GM12878 (cell line): ENCODE results near the gene SLC2A4RG. TPM values are rescaled to one million over a fixed set of nuclear protein-coding genes. Genes with fewer than 3 reads are reported as not detected.

Experiments used
- ATAC-seq: fragments of 200-7000 bp; cut with Tn5 transposase; 3 replicates; pipeline ENCODE4 v1.9.1; 2020; ENCODE audit warnings: mild to moderate bottlenecking, moderate library complexity
- BruUV-seq: library from RNA; stranded (reverse); fragments of 400-500 nt; replicated peaks from 2 replicates; lab custom pipeline; 2021; lab: Mats Ljungman, UMichigan
- CTCF ChIA-PET: fragments of 300-600 bp; sonication (Branson Sonifier 250); formaldehyde crosslinking; extraction: SDS; loops from one replicate; lab custom pipeline; 2021; ENCODE audit warnings: inconsistent platforms; lab: Yijun Ruan, JAX
- POLR2A ChIA-PET: fragments of 350-600 bp; formaldehyde crosslinking; extraction: SDS; loops from one replicate; lab custom pipeline; 2021; ENCODE audit warnings: inconsistent platforms; lab: Charles Lee
- RAD21 ChIA-PET: fragments of 300-600 bp; sonication (Branson Sonifier 250); formaldehyde crosslinking; loops from one replicate; lab custom pipeline; 2023; ENCODE audit warnings: antibody characterized with exemption; ENCODE audit not compliant: unreplicated experiment; lab: Charles Lee
- SMC1A ChIA-PET: fragments of 300-600 bp; sonication (Branson Sonifier 250); formaldehyde crosslinking; loops from one replicate; lab custom pipeline; 2023; ENCODE audit not compliant: unreplicated experiment, uncharacterized antibody; lab: Charles Lee
- DNase-seq: peaks from one replicate; pipeline ENCODE4 v3.0.0-alpha.2; 2011; ENCODE audit warnings: low read depth, low spot score
- FAIRE-seq: peaks from 3 replicates; lab custom pipeline; 2011; peaks lifted over from hg19 to GRCh38; lab: Jason Lieb, UNC
- H2AFZ ChIP-seq: 2 replicates; pipeline ENCODE4 v1.6.0; 2011; ENCODE audit warnings: low read depth, low read length, control low read depth; ENCODE audit not compliant: control insufficient read depth
- H3K27ac ChIP-seq: 2 replicates; pipeline ENCODE4 v1.5.1; 2011; ENCODE audit warnings: control low read depth; ENCODE audit not compliant: control insufficient read depth, insufficient read depth
- H3K27me3 ChIP-seq, 2 experiments: replicated peaks in 1 of 2; 2 replicates each; pipeline versions ENCODE4 v1.6.0 to v1.6.1; 2011; ENCODE audit warnings: low read length in 1 of 2; ENCODE audit not compliant: control insufficient read depth in 2 of 2, insufficient read depth in 2 of 2
- H3K36me3 ChIP-seq, 2 experiments: 2 replicates each; pipeline ENCODE4 v1.5.1; 2011; ENCODE audit warnings: low read length in 1 of 2; ENCODE audit not compliant: control insufficient read depth in 2 of 2, insufficient read depth in 2 of 2
- H3K4me1 ChIP-seq: 2 replicates; pipeline ENCODE4 v1.6.1; 2011; ENCODE audit warnings: mild to moderate bottlenecking, low read length, moderate library complexity, mixed read lengths; ENCODE audit not compliant: control insufficient read depth, insufficient read depth
- H3K4me2 ChIP-seq: 2 replicates; pipeline ENCODE4 v1.6.0; 2011; ENCODE audit warnings: control low read depth; ENCODE audit not compliant: control insufficient read depth, insufficient read depth
- H3K4me3 ChIP-seq: fragments of 200-600 bp; sonication (generic); 2 replicates; pipeline ENCODE4 v1.5.1; 2016
- H3K79me2 ChIP-seq: 2 replicates; pipeline ENCODE4 v1.6.0; 2011; ENCODE audit warnings: low read length; ENCODE audit not compliant: control insufficient read depth, insufficient read depth
- H3K9ac ChIP-seq: 2 replicates; pipeline ENCODE4 v1.8.0; 2011; ENCODE audit warnings: low read length, control low read depth, mixed read lengths; ENCODE audit not compliant: control insufficient read depth, insufficient read depth
- H3K9me3 ChIP-seq: replicated peaks from 3 replicates; pipeline ENCODE4 v1.5.1; 2011; ENCODE audit warnings: mild to moderate bottlenecking, low read length; ENCODE audit not compliant: control insufficient read depth, insufficient read depth
- H4K20me1 ChIP-seq: 2 replicates; pipeline ENCODE4 v1.6.0; 2011; ENCODE audit not compliant: control insufficient read depth, insufficient read depth
- BHLHE40 ChIP-seq, 2 experiments: fragments of 450-650 bp in 1 of 2; IDR thresholded peaks; 2 replicates each; pipeline ENCODE4 v1.6.1; 2011 to 2017; ENCODE audit warnings: low read depth in 2 of 2, borderline replicate concordance in 1 of 2, improper control_type of control experiment in 1 of 2, low read length in 1 of 2, mild to moderate bottlenecking in 1 of 2
- EP300 ChIP-seq, 2 experiments: fragments of 150-350 bp in 1 of 2; IDR thresholded peaks; 2 replicates each; pipeline ENCODE4 v1.6.1; 2011 to 2012; ENCODE audit warnings: low read depth in 2 of 2, low read length in 2 of 2, borderline replicate concordance in 1 of 2, improper control_type of control experiment in 1 of 2, inconsistent platforms in 1 of 2; ENCODE audit not compliant: control insufficient read depth in 1 of 2
- HDAC6 ChIP-seq: fragments of 200-600 bp; sonication (generic); IDR thresholded peaks from one replicate; pipeline ENCODE4 v1.8.0; 2017; ENCODE audit warnings: antibody characterized with exemption; ENCODE audit not compliant: unreplicated experiment
- IKZF1 ChIP-seq: fragments of 450-650 bp; conservative IDR thresholded peaks from 2 replicates; pipeline ENCODE4 v1.6.1; 2017; ENCODE audit warnings: antibody characterized with exemption, mild to moderate bottlenecking
- MYC ChIP-seq: IDR thresholded peaks from 2 replicates; pipeline ENCODE4 v1.6.1; 2011; ENCODE audit warnings: mild to moderate bottlenecking, low read length, moderate library complexity, inconsistent platforms; ENCODE audit not compliant: insufficient read depth, insufficient replicate concordance, insufficient read length, severe bottlenecking
- PAX8 ChIP-seq: fragments of 450-650 bp; IDR thresholded peaks from 2 replicates; pipeline ENCODE4 v1.6.1; 2017; ENCODE audit warnings: mild to moderate bottlenecking, moderate library complexity
- SMAD1 ChIP-seq: fragments of 450-650 bp; IDR thresholded peaks from 2 replicates; pipeline ENCODE4 v1.6.1; 2018; ENCODE audit warnings: mild to moderate bottlenecking, low read depth; ENCODE audit not compliant: partially characterized antibody
- SMC3 ChIP-seq: IDR thresholded peaks from 2 replicates; pipeline ENCODE4 v1.6.1; 2011; ENCODE audit warnings: low read length, improper control_type of control experiment, borderline replicate concordance
- TARDBP ChIP-seq: IDR thresholded peaks from 2 replicates; pipeline ENCODE4 v1.6.1; 2016; ENCODE audit warnings: borderline replicate concordance
- ZNF274 ChIP-seq: IDR thresholded peaks from one replicate; pipeline ENCODE4 v1.8.0; 2011; ENCODE audit not compliant: insufficient read length, insufficient read depth
- WGBS: methylation state at CpG from one replicate; pipeline ENCODE4 v1.1.6; 2016; ENCODE audit warnings: low lambda C conversion rate; ENCODE audit not compliant: insufficient replicate concordance, insufficient coverage; ENCODE audit errors: missing lambda C conversion rate; 5-methylcytosine and 5-hydroxymethylcytosine counted together
- in situ Hi-C: fragments of 300-500 bp; cut with MboI; formaldehyde crosslinking; loops from 9 replicates; pipeline ENCODE4 v1.14.3; 2018; ENCODE audit warnings: mixed read lengths
- intact Hi-C: fragments of 100-400 bp; cut with micrococcal nuclease; formaldehyde crosslinking; loops from one replicate; pipeline ENCODE4 v1.14.2; 2022; ENCODE audit not compliant: unreplicated experiment
- polyA plus RNA-seq, 11 experiments: library from polyadenylated mRNA; depleted of rRNA in 4 of 11; unstranded in 6 of 11; stranded (reverse) in 5 of 11; fragments of >200 nt; fragmentation: Nextera tagmentation in 4 of 11; fragmentation: Illumina TruSeq in 1 of 11; extraction: Ambion mirVana in 4 of 11; extraction: Trizol in 1 of 11; gene quantifications; 1 replicate in 1 of 11; 2 replicates in 10 of 11; pipeline versions ENCODE4 v1.2.1 to v1.2.3, GENCODE V29; 2011 to 2016; ENCODE audit warnings: inconsistent platforms in 2 of 11, missing spikeins in 2 of 11, low read depth in 1 of 11
- total RNA-seq, 4 experiments: library from RNA; depleted of rRNA in 3 of 4; stranded (reverse); fragments of >200 nt in 3 of 4; fragmentation: Illumina TruSeq in 1 of 4; extraction: Trizol in 1 of 4; gene quantifications; 2 replicates each; pipeline versions ENCODE4 v1.2.1 to v1.2.3, GENCODE V29; 2013 to 2021

Gene SLC2A4RG
- total and polyA plus RNA-seq, 10 of the 15 experiments (the other 5 are each of a cell fraction or from before 2014, with no cell fraction given), result 0.34 to 65.9 (median 13.3) TPM

- WGBS, result 84% methylated on average over 15 of the region's 15 CpGs
- ChIA-PET SMC1A (no interaction called here), POLR2A (no interaction called here), RAD21 (interaction anchor here (0.7 to 1.1 kb wide), 2 partner anchors 165 to 241 kb away, joined by 3 read pairs; no protein-coding TSS in a partner anchor), CTCF (no interaction called here)
- H3K79me2 ChIP-seq, result peaks cover 26% of the 10 kb centered on the region
- ATAC-seq (no peak), FAIRE-seq (no peak), DNase-seq (no peak)
- intact Hi-C loops, result no loop called here
- H4K20me1 ChIP-seq, result no peaks in the 10 kb centered on the region
- H3K4me2 ChIP-seq, result no peak overlapping the region
- no peak overlapping the region for H2AFZ ChIP-seq
- H3K4me3 ChIP-seq, result no peak overlapping the region
- no peaks in the 10 kb centered on the region for H3K9me3 ChIP-seq
- H3K27ac ChIP-seq, result no peak overlapping the region
- TF ChIP-seq EP300 (IDR thresholded peaks at IDR 0.05; ENCODE audit: borderline replicate concordance in 1 of 2, control insufficient read depth in 1 of 2, low read depth in 2 of 2, low read length in 2 of 2) (no peak), HDAC6 (no peak), SMAD1 (no peak), SMC3 (no peak), TARDBP (no peak)
- no peaks in the 10 kb centered on the region for H3K27me3 ChIP-seq
- no TSS peak for BruUV-seq
- no peak overlapping the region for H3K9ac ChIP-seq
- in situ Hi-C loops, result no loop called here
- peaks cover 5 to 7% of the 10 kb centered on the region in 2 experiments; a peak in 3 of 4 replicates for H3K36me3 ChIP-seq
- H3K4me1 ChIP-seq, result peaks cover 21% of the 10 kb centered on the region
These were observed 36.1 kb upstream of the SLC2A4RG start for GRCh38 chr20:63703471-63703975.

GRCh38 chr20:63703976-63704748 is 35.4 kb upstream of the SLC2A4RG start:
- FAIRE-seq (no peak), DNase-seq (no peak), ATAC-seq (no peak)
- peaks cover 32% of the 10 kb centered on the region for H3K79me2 ChIP-seq
- no peak for TF ChIP-seq MYC
- no peak for TF ChIP-seq BHLHE40 (IDR thresholded peaks at IDR 0.05; ENCODE audit: borderline replicate concordance in 1 of 2, low read depth in 2 of 2, low read length in 1 of 2)
- no peak for TF ChIP-seq IKZF1
- TF ChIP-seq ZNF274, result no peak
- no peak for TF ChIP-seq PAX8
- H3K9ac ChIP-seq, result no peak overlapping the region
- POLR2A ChIA-PET, result no interaction called here
- BruUV-seq, result no TSS peak
- H4K20me1 ChIP-seq, result no peaks in the 10 kb centered on the region
- SMC1A ChIA-PET, result no interaction called here
- no peaks in the 10 kb centered on the region for H3K9me3 ChIP-seq
- no peak overlapping the region for H3K4me3 ChIP-seq
- intact Hi-C loops (no loop called here), in situ Hi-C loops (no loop called here)
- peaks cover 5 to 7% of the 10 kb centered on the region in 2 experiments; a peak in 3 of 4 replicates for H3K36me3 ChIP-seq
- peaks cover 19% of the 10 kb centered on the region for H3K4me1 ChIP-seq
- 74% methylated on average over 11 of the region's 11 CpGs for WGBS
- H2AFZ ChIP-seq, result no peak overlapping the region
- RAD21 ChIA-PET, result interaction anchor here (0.7 to 1.1 kb wide), 2 partner anchors 166 to 240 kb away, joined by 3 read pairs; no protein-coding TSS in a partner anchor
- no peaks in the 10 kb centered on the region for H3K27me3 ChIP-seq
- H3K27ac ChIP-seq, result no peak overlapping the region
- no peak overlapping the region for H3K4me2 ChIP-seq
- CTCF ChIA-PET, result interaction anchor here (0.6 kb wide), 1 partner anchor 367 kb away, joined by 3 read pairs; no protein-coding TSS in a partner anchor
